ENCODE results near the gene LEP.
"Not testable (repeated sequence)": the region's sequence is repeated elsewhere in the genome, so short reads cannot be mapped to it uniquely, and the experiment has no call there.

LEP gene

DNA sequence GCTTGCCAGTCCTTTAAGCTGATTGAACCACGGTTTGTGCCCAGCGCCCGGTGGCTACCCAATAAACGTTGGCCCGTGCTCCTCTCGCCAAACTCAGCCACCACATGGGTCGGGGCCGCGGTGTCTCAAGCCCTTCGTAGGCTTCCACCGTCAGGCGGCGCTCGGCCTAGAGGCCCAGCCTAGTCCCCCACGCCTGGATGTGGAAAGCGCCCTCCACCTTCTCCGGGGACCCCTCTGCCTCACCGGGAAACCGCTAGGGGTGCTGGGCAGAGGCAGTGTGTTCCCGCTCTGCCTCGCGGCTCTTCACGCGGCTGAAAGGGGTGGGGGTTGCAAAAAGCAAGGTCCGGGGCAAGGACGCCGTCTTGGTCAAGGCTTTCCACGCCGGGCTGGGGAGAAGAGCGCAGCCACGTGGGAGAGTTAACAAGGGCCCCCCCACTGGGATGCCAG is 29.8 kb downstream of the LEP start:
- FAIRE-seq (no peak), DNase-seq (ENCODE audit: insufficient read length, low spot score) (no peak)

DNA sequence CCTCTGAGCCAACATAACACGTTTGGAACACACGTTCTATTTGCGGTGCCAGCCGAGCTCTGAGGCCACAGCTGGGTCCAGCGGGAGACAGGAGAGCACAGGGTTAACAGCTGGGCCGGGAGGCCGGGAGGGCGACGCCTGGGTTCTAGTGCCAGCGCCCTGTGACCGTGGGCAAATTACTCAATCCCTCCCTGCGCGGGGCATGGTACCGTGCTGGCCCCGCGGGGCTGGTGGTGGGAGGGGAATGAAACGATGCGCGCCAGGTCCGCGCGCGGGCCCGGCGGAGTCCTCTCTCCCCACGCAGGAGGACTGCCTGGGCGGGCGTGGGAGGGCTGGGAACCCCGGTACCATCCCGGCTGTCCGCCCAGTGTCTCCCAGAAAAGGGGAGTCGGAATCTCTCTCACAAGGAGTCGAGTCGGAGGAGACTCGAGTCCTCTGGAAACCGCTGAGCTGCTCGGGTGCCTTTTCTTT is 30.4 kb downstream of the LEP start:
- no peak for DNase-seq (ENCODE audit: insufficient read length, low spot score)
- no peak for FAIRE-seq

DNA sequence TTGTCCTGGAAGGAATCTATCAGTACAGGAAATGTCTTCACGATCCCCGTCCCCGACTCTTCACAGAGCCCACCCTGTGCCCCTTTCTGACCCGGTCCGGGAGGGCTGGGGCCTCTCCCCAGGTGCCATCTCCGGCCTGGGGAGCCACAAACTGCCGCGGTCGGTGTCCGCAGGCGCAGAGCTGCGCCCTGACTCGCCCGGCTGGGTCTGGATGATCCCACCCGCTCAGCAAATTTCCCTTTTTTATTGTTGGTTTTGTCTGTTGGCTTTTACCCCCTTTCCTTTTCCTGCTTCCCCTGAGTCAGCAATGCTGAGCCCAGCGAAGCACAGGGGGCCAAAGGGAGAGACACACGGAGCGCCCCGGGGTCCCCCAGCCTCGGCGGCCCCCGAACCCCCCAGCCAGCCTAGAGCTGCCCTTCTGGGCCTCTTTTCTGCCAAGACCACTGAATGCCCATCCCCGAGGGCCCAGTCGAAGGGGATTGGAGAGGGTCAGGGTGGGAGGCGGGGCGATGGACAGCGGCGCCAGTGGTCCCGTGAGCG is 30.9 kb downstream of the LEP start:
- DNase-seq (ENCODE audit: insufficient read length, low spot score) (no peak), FAIRE-seq (no peak)

DNA sequence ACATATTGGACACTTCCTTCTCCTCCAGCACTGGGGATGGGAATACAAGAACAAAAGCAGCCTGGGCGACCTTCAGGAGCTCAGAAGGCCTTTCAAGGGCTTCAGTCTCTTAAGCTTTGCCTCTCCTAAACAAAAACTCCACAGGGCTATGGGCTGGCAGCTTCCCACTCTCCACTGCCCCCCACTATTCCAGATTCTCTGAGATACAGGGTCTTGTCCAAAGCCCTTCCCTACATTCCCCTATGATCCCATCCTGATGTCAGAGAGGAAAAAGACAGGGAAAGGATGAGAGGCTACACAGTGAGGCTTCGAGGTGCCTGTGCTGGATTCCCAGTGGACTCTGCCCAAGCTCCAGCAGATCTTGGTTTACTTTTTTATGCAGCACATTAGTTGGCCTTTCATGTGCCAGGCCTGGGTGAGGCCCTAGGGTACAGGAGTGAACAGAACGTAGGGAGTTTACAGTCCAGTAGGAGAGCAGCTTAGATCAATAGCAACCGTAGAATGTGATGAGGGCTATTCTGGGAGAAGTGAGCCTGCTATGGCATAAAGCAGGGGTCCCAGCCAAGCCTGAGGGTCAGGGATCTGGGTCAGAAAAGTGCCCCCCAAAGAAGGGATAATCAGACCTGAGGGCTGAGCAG is 33.3 kb downstream of the LEP start:
- DNase-seq (ENCODE audit: insufficient read length, low spot score) = no peak
- no peak for FAIRE-seq

DNA sequence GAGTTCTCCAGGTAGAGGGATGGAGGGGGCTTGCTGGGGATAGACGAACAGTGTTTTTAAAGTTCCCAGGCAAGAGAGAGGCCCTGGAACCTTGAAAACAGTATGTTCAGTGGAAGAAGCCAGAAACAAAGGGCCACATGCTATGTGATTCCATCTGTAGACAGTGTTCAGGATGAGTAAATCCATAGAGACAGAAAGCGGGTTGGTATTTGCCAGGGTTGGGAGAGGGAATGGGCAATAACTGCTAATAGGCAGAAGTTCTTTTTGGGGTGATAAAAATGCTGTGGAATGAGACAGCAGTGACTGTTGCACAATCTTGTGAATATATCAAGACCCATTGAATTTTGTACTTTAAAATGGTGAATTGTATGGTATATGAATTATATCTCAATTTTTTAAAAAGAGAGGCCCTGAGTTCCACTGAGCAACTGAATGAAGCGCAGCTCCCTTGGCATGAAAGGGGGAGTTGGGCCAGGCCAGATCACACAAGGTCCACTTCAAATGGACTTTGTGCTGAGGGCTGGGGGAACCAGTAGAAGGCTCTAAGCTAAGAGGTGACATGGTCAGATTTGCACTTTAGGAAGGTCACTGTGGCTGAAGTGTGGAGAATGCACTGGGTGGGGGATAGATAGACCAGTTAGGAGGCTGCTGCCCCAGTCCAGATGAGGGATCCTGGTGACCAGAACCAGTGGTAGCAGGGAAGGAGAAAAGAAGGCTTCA is 34.0 kb downstream of the LEP start:
- FAIRE-seq (no peak), DNase-seq (ENCODE audit: insufficient read length, low spot score) (no peak)

DNA sequence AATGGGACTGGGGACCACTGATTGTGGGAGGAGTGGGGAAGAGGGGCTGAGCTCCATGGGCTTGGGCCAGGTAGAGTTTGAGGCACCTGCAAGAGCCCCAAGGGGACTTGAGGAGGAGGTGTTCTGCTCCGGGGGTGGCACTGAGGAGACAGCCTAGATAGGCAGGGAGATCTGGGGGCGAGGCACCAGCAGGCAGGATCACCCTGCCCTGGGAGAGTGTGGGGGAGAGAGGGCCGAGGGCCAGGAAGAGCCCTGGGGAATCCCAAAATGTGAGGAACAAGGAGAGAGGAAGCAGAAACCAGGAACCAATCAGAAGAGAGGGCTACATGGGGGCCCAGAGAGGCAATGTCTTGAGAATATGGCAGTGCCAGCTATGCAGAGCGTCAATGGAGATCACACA is 34.6 kb downstream of the LEP start:
- no peak for FAIRE-seq

DNA sequence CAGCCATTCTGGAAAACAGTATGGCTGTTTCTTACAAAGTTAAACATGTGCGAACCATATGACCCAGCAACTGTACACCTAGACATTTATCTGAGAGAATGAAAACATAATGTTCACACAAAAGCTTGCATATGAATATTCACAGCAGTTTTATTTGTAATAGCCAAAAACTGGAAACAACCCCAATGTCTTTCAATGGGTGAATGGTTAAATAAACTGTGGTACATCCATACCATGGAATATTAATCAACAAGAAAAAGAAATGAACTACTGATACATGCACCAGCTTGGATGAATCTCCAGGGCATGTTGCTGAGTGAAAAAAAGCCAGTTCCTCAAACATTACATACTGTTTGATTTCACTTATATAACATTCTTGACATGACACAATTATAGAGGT is 37.3 kb downstream of the LEP start:
- DNase-seq (ENCODE audit: insufficient read length, low spot score) (no peak), FAIRE-seq (no peak)

More for the DNA sequence above, 34.6 kb downstream of the LEP start:
- DNase-seq (ENCODE audit: insufficient read length, low spot score) = no peak

DNA sequence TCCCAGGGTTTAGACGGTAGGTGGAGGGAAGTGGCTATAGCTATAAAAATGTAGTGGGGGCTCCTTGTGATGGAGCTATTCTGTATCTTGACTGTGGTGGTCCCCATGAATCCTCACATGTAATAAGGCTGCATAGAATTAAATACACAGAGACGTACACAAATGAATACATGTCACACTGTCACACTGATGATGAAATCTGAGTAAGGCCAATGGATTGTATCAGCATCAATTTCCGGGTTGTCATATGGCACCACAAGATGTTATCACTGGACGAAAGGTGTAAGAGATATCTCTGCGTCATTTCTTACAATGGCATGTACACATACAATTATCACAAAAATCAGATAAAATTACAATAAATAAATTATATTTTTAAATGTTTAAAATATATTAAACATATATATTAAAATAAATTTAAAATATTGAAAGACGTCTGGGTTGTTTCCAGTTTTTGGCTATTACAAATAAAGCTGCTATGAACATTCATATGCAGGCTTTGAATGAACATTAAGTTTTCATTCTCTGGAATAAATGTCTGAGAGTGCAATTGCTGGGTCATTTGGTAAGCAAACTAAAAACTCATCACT is 38.1 kb downstream of the LEP start:
- FAIRE-seq (no peak), DNase-seq (ENCODE audit: insufficient read length, low spot score) (no peak)

DNA sequence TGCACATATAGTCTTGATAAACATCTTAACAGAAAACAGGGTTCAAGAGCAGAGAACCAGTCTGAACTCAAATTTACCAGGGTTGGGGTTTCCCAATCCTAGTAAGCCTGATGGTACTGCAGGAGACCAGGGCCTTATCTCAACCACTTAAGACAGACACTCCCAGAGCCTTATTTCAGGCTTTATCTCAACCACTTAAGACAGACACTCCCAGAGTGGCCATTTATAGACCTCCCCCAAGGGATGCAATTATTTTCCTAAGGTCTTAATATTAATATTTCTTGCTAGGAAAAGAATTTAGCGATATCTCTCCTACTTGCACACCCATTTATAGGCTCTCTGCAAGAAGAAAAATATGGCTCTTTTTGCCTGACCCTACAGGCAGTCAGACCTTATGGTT is 39.4 kb downstream of the LEP start:
- FAIRE-seq; DNase-seq (ENCODE audit: insufficient read length, low spot score): not testable (repeated sequence)

DNA sequence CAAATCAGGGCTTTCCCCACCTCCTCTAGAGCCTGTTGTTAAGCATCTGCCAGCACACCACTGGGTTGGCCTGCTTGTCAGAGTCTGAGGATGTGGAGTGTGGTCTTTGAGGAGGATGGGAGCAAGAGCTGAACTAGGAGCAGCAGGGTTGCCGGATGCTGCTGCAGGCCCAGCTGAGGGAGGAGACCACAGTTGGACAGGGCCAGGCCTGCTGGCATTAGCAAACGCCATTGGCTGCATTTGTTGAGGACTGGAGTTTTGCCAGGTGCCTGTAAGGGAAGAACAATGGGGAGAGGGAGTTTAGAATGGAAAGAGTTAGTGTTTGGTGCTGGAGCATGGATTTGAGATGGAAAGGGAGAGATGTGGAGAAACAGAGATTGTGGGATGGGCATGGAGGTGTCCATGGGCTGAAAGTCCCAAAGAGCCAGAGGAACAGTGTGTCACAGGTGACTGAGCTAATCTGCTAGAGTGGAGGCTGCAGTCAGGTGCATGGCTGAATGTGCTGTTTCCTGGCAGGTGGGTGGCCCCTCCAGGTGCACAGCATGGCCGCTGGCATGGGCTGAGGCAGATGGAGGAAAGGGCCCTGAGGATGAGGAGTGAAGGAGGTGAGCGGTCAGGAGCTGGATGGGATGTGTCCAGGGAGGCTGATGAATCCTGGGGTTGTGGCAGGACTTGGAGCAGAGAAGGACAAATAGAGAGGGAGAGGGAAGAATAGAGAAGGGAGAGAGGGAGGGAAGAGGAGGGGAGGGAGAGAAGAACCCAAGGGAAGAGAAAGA is 40.7 kb downstream of the LEP start:
- DNase-seq (ENCODE audit: insufficient read length, low spot score) = no peak
- FAIRE-seq = no peak

DNA sequence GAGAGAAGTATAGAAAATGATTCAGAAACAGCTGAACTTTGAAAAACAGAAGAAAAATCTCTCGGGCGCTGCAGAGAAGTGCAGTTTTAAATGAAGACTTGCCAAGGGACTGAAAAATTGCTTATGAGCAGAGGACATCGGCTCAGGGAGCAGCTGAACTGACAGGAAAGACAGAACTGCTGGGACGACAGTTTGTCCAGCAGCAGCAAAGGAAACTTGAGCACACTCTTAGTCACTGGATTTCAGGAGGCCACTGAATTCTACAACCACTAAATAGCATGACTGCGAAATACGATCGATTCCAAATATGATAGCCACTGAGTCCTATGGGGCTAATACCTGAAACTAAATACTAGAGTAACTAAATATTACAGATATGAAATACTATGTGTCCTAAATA is 43.0 kb downstream of the LEP start:
- no peak for DNase-seq (ENCODE audit: insufficient read length, low spot score)

DNA sequence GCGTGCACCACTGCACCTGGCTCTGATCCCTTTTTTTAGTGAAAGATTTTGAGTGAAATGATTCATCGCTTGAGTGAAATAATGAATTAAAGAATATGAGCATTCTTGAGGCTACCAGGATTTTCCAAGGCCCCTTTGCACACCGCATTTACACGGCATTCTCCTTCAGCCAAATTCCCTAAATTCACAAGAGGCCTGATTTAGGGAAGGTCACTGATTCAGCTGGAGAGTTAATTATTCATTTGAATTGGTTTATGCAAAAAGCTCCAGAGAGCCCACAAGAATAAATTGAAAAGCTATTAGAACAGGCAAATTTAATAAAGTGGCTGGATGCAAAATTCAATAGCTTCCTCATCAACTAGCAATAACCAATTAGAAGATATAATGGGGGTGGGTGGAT is 46.5 kb downstream of the LEP start:
- no peak for FAIRE-seq
- no peak for DNase-seq (ENCODE audit: insufficient read length, low spot score)

More for the DNA sequence above, 43.0 kb downstream of the LEP start:
- no peak for FAIRE-seq

DNA sequence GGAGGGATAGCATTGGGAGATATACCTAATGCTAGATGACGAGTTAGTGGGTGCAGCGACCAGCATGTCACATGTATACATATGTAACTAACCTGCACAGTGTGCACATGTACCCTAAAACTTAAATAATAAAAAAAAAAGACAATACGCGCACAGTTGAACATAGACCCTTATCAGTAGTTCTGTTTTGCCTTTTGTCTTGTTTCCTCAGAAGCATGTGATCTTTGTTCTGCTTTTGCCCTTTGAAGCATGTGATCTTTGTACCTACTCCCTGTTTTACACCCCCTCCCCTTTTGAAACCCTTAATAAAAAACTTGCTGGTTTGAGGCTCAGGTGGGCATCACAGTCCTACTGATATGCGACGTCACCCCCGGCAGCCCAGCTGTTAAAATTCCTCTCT is 56.9 kb downstream of the LEP start:
- not testable (repeated sequence) for FAIRE-seq; DNase-seq (ENCODE audit: insufficient read length, low spot score)

DNA sequence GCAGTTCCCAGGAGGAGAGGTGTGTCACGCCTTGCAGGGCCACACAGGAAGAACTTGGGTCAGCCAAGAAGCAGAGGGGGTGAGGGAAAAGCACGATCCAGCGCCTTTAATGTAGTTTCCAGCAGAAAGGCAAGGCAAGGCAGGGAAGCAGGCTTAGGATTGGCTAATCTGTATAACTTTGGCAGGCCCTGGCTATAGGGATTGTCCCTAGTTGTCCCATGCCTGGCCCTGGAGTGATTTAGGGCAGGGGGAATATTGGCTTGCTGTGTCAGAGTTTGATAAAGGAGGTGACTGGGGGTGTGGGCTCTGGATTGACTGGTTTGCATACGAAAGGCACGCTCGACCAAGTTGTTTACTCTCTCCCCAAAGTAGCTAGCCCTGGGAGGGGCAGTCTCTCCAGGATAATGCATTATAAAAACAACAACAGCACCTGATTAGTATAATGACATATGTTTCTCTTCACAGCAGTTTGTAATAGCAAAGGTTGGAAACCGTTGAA is 58.1 kb downstream of the LEP start:
- no peak for DNase-seq (ENCODE audit: insufficient read length, low spot score)
- FAIRE-seq = no peak

DNA sequence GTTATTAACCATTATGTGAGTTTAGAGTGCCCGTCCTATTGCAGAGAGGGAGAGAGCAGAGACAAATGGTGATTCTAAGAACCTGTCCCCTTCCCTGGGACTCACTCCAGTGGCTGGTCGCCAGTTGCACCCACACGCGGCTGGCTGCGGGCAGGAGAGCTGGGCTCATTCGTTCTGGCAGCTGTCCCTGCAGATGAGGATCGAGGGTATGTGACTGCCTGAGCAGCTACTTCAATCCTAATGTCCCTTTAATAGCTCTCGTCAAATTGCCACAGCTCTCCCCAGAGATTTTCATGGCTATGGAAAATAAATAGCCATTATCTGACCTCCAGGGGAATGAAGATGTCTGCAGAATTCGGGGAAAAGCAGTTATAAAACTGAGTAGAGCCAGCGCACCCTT is 61.1 kb downstream of the LEP start:
- no peak for FAIRE-seq
- no peak for DNase-seq (ENCODE audit: insufficient read length, low spot score)

DNA sequence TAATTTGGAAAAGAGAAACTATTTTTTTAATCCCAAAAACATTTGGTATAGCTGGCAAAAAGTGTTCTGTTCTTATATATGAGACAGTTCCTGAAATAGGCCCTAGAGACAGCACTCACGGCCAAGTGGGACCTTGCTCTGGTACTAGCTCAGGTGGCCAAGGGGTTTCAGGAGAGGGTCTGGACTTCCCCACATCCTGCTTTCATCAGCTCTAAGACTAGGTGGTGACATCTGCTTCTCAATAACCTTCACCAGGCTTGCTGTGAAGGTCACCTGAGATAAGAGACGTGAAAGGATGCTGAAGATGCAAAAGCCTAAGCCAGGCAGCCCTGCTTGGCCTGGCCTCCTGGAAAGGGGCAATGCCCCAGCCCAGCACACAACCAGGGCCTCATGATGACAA is 62.1 kb downstream of the LEP start:
- no peak for FAIRE-seq

DNA sequence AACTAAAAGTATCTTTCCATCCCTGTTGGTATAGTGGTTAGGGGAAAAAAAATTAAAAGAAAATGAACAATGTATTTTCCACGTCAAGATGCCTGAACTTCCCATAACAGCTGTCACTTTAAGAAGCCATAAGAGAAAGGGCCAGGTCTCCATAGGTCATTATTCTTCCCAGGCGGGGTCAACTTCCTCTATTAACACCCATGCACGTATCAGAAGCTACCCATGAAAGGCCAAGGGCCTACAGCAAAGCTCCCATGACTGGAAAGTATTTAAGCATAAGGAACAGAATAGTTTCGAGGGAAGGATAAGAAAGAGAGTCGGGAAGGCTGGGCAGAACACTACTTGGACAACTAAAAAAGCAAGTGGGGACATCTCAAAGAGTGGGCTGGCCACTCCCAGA is 62.6 kb downstream of the LEP start:
- FAIRE-seq (no peak), DNase-seq (ENCODE audit: insufficient read length, low spot score) (no peak)

More for the DNA sequence above, 62.1 kb downstream of the LEP start:
- no peak for DNase-seq (ENCODE audit: insufficient read length, low spot score)

DNA sequence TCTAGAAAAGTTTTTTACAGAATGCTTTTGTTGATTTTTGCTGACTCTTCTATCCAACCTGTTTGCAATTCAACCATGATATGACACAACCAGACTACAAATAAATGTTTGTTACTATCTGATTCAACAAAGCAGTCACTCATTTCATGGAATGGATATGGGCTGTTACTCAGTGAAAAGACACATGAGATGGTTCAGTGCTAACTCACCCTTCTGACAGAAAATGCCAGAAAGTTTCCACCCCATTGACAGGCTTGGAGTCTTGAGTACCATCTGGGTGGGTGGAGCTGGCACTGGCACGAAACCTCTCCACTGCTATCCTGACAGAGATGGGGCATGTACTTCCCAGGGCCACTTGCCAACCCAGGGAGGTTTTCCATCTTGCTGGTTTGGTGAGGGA is 63.1 kb downstream of the LEP start:
- DNase-seq (ENCODE audit: insufficient read length, low spot score) = no peak
- FAIRE-seq = no peak

DNA sequence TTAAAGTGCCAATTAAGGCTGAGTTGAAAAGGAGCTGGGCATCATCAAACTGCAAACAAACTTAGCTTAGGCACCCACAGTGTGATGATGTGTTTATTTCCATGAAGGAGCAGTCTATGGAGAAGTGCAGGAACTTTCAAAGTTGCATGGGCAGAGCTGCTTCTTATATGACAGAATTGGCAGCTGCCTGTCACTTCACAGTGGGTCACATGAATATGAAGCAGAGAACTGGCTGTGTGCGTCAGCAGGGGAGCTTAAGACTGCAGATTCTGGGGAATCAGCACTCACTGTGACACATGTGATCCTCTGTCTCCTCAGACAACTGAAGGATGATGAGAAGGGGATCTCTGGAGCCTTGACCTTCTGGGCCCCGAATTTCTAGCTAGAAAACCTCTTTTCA is 66.0 kb downstream of the LEP start:
- FAIRE-seq (no peak), DNase-seq (ENCODE audit: insufficient read length, low spot score) (no peak)

Data from HTR-8/SVneo (cell line).